Measurements from ENCODE around the gene TBC1D5.

Gene TBC1D5

GRCh38 chr3:17322106-17322793 lies 420.2 kb downstream of the TBC1D5 start:
- Histone ChIP-seq H3F3A (ENCODE audit: control insufficient read depth, insufficient read depth) (no peaks in the 10 kb centered on the region), H3K27me3 (ENCODE audit: control insufficient read depth, low read length) (no peaks in the 10 kb centered on the region), H3K4me3 (ENCODE audit: low read length) (no peak overlapping the region), H3K9me2 (replicated peaks; ENCODE audit: control insufficient read depth, low read length) (no peaks in the 10 kb centered on the region), H4K20me1 (ENCODE audit: control insufficient read depth, insufficient read depth, low read depth, low read length) (no peaks in the 10 kb centered on the region), H3K4me1 (ENCODE audit: control insufficient read depth, low read length) (no peaks in the 10 kb centered on the region), H3K36me3 (ENCODE audit: control insufficient read depth, low read length) (no peaks in the 10 kb centered on the region), H3K9me3 (ENCODE audit: control insufficient read depth, insufficient read depth, low read length) (no peaks in the 10 kb centered on the region), H3K27ac (ENCODE audit: low read depth, low read length) (no peak overlapping the region), H3K79me2 (ENCODE audit: control insufficient read depth, low read length) (no peaks in the 10 kb centered on the region), H3K4me2 (ENCODE audit: low read length) (no peak overlapping the region)
- TF ChIP-seq EZH2phosphoT487 (IDR thresholded peaks at IDR 0.05; ENCODE audit: borderline replicate concordance, low read length), result no peak
- no peak for TF ChIP-seq CTCF (IDR thresholded peaks at IDR 0.05; ENCODE audit: low read depth, low read length, poor library complexity, severe bottlenecking)

- Histone ChIP-seq H3K27ac (ENCODE audit: low read depth, low read length) (no peak overlapping the region), H3K9me3 (ENCODE audit: control insufficient read depth, insufficient read depth, low read length) (no peaks in the 10 kb centered on the region), H3K4me1 (ENCODE audit: control insufficient read depth, low read length) (no peaks in the 10 kb centered on the region), H4K20me1 (ENCODE audit: control insufficient read depth, insufficient read depth, low read depth, low read length) (no peaks in the 10 kb centered on the region), H3K79me2 (ENCODE audit: control insufficient read depth, low read length) (no peaks in the 10 kb centered on the region), H3K36me3 (ENCODE audit: control insufficient read depth, low read length) (no peaks in the 10 kb centered on the region), H3K4me3 (ENCODE audit: low read length) (no peak overlapping the region), H3K9me2 (replicated peaks; ENCODE audit: control insufficient read depth, low read length) (no peaks in the 10 kb centered on the region), H3F3A (ENCODE audit: control insufficient read depth, insufficient read depth) (no peaks in the 10 kb centered on the region), H3K4me2 (ENCODE audit: low read length) (no peak overlapping the region), H3K27me3 (ENCODE audit: control insufficient read depth, low read length) (no peaks in the 10 kb centered on the region)
- no peak for TF ChIP-seq EZH2phosphoT487 (IDR thresholded peaks at IDR 0.05; ENCODE audit: borderline replicate concordance, low read length)
- no peak for TF ChIP-seq CTCF (IDR thresholded peaks at IDR 0.05; ENCODE audit: low read depth, low read length, poor library complexity, severe bottlenecking)
These were observed 422.2 kb downstream of the TBC1D5 start for GRCh38 chr3:17320266-17320665.

- H4K20me1 ChIP-seq (ENCODE audit: control insufficient read depth, insufficient read depth, low read depth, low read length), result no peaks in the 10 kb centered on the region
- no peaks in the 10 kb centered on the region for H3K4me1 ChIP-seq (ENCODE audit: control insufficient read depth, low read length)
- no peaks in the 10 kb centered on the region for H3K27me3 ChIP-seq (ENCODE audit: control insufficient read depth, low read length)
- no peak overlapping the region for H3K4me3 ChIP-seq (ENCODE audit: low read length)
- H3K27ac ChIP-seq (ENCODE audit: low read depth, low read length), result no peak overlapping the region
- H3K79me2 ChIP-seq (ENCODE audit: control insufficient read depth, low read length), result no peaks in the 10 kb centered on the region
- no peak overlapping the region for H3K4me2 ChIP-seq (ENCODE audit: low read length)
- H3K36me3 ChIP-seq (ENCODE audit: control insufficient read depth, low read length), result no peaks in the 10 kb centered on the region
- no peaks in the 10 kb centered on the region for H3K9me3 ChIP-seq (ENCODE audit: control insufficient read depth, insufficient read depth, low read length)
- H3K9me2 ChIP-seq (replicated peaks; ENCODE audit: control insufficient read depth, low read length), result no peaks in the 10 kb centered on the region
- TF ChIP-seq EZH2phosphoT487 (IDR thresholded peaks at IDR 0.05; ENCODE audit: borderline replicate concordance, low read length) (no peak), CTCF (IDR thresholded peaks at IDR 0.05; ENCODE audit: low read depth, low read length, poor library complexity, severe bottlenecking) (no peak)
- no peaks in the 10 kb centered on the region for H3F3A ChIP-seq (ENCODE audit: control insufficient read depth, insufficient read depth)
These were observed 426.5 kb downstream of the TBC1D5 start for GRCh38 chr3:17315897-17316296.
